HepG2 (cell line): ENCODE measurements around the gene MLST8. TPM values are rescaled to one million over a fixed set of nuclear protein-coding genes. Genes with fewer than 3 reads are reported as not detected.

Source experiments
- ATAC-seq: fragments of 200-7000 bp; cut with Tn5 transposase; 3 replicates; pipeline ENCODE4 v1.9.1; 2020; ENCODE audit warnings: mild to moderate bottlenecking, moderate library complexity
- BruUV-seq: library from RNA; stranded (reverse); fragments of 400-500 nt; replicated peaks from 2 replicates; lab custom pipeline; 2021; lab: Mats Ljungman, UMichigan
- CTCF ChIA-PET: fragments of 300-600 bp; formaldehyde crosslinking; extraction: SDS; loops from one replicate; lab custom pipeline; 2021; ENCODE audit warnings: low total read pairs, inconsistent platforms, low intra/inter-chr PET ratio; lab: Yijun Ruan, JAX
- POLR2A ChIA-PET: fragments of 350-600 bp; sonication (Branson Sonifier 250); formaldehyde crosslinking; loops from one replicate; lab custom pipeline; 2020; ENCODE audit warnings: antibody characterized with exemption, inconsistent platforms; lab: Yijun Ruan, JAX
- DNase-seq: peaks from one replicate; pipeline ENCODE4 v3.0.0-alpha.2; 2015; ENCODE audit warnings: low spot score
- FAIRE-seq: peaks from 3 replicates; lab custom pipeline; 2011; peaks lifted over from hg19 to GRCh38; lab: Jason Lieb, UNC
- H2AFZ ChIP-seq: one replicate; pipeline ENCODE4 v1.6.1; 2011; ENCODE audit warnings: low read length, inconsistent platforms
- H3K27ac ChIP-seq: fragments of 300-600 bp; 3 replicates; pipeline ENCODE4 v1.8.0; 2011; ENCODE audit warnings: mixed run types, mild to moderate bottlenecking, mixed read lengths, low read length, inconsistent platforms; ENCODE audit not compliant: insufficient read depth; ENCODE audit errors: extremely low read length
- H3K27me3 ChIP-seq, 2 experiments: fragments of 200-600 bp in 1 of 2; 2 replicates in 1 of 2; 3 replicates in 1 of 2; pipeline versions ENCODE4 v1.6.0 to v1.8.0; 2011; ENCODE audit warnings: low read length in 2 of 2, mild to moderate bottlenecking in 2 of 2, moderate library complexity in 2 of 2, inconsistent platforms in 1 of 2; ENCODE audit not compliant: insufficient read depth in 2 of 2, control insufficient read depth in 1 of 2
- H3K36me3 ChIP-seq, 2 experiments: fragments of 200-600 bp in 1 of 2; replicated peaks in 1 of 2; 2 replicates in 1 of 2; 3 replicates in 1 of 2; pipeline versions ENCODE4 v1.5.1 to v1.8.0; 2011; ENCODE audit warnings: low read length in 2 of 2, inconsistent platforms in 1 of 2; ENCODE audit not compliant: insufficient read depth in 2 of 2, control insufficient read depth in 1 of 2
- H3K4me1 ChIP-seq: 2 replicates; pipeline ENCODE4 v1.5.1; 2012; ENCODE audit warnings: low read length, inconsistent platforms; ENCODE audit not compliant: insufficient read depth
- H3K4me2 ChIP-seq: 2 replicates; pipeline ENCODE4 v1.6.0; 2011; ENCODE audit warnings: low read depth, low read length, inconsistent platforms
- H3K4me3 ChIP-seq, 3 experiments: fragments of 200-600 bp in 1 of 3; sonication (generic), shearing (Covaris generic) in 1 of 3; replicated peaks in 1 of 3; 2 replicates each; pipeline ENCODE4 v1.5.1; 2011 to 2016; ENCODE audit warnings: low read length in 3 of 3, inconsistent platforms in 2 of 3, low read depth in 2 of 3, mild to moderate bottlenecking in 2 of 3, control low read depth in 1 of 3, mixed read lengths in 1 of 3; ENCODE audit not compliant: insufficient read depth in 1 of 3
- H3K79me2 ChIP-seq: one replicate; pipeline ENCODE4 v1.6.1; 2011; ENCODE audit warnings: low read length, inconsistent platforms; ENCODE audit not compliant: insufficient read depth
- H3K9ac ChIP-seq: 2 replicates; pipeline ENCODE4 v1.6.0; 2011; ENCODE audit warnings: mild to moderate bottlenecking, low read depth, low read length, inconsistent platforms; ENCODE audit not compliant: insufficient read depth
- H3K9me3 ChIP-seq: 2 replicates; pipeline ENCODE4 v1.5.1; 2012; ENCODE audit warnings: mild to moderate bottlenecking, low read length
- H4K20me1 ChIP-seq: 2 replicates; pipeline ENCODE4 v1.6.0; 2011; ENCODE audit warnings: inconsistent platforms, mild to moderate bottlenecking, low read length, moderate library complexity; ENCODE audit not compliant: insufficient read depth
- MYC ChIP-seq: sonication (generic); formaldehyde crosslinking; IDR thresholded peaks from 2 replicates; pipeline ENCODE4 v1.9.0; 2021; ENCODE audit warnings: missing genetic modification reagents, borderline replicate concordance
- NFRKB ChIP-seq: fragments of 450-650 bp; IDR thresholded peaks from 2 replicates; pipeline ENCODE4 v1.6.1; 2017
- NONO ChIP-seq, 2 experiments: fragments of 450-650 bp in 1 of 2; sonication (generic) in 1 of 2; formaldehyde crosslinking in 1 of 2; IDR thresholded peaks in 1 of 2; conservative IDR thresholded peaks in 1 of 2; 2 replicates each; pipeline versions ENCODE4 v1.6.1 to v1.8.0; 2017 to 2022; ENCODE audit warnings: mild to moderate bottlenecking in 1 of 2, missing genetic modification reagents in 1 of 2, moderate library complexity in 1 of 2
- POGZ ChIP-seq: sonication (generic); formaldehyde crosslinking; IDR thresholded peaks from 2 replicates; pipeline ENCODE4 v1.4.0; 2020; ENCODE audit warnings: mild to moderate bottlenecking, missing genetic modification reagents
- PRMT3 ChIP-seq: sonication (generic); formaldehyde crosslinking; IDR thresholded peaks from 2 replicates; pipeline ENCODE4 v1.8.1; 2022; ENCODE audit warnings: low read depth, mild to moderate bottlenecking, moderate library complexity, missing genetic modification reagents, borderline replicate concordance
- SP4 ChIP-seq: sonication (generic); formaldehyde crosslinking; IDR thresholded peaks from 2 replicates; pipeline ENCODE4 v1.8.1; 2023; ENCODE audit warnings: mild to moderate bottlenecking, missing genetic modification reagents
- SRF ChIP-seq: IDR thresholded peaks from 2 replicates; pipeline ENCODE4 v1.6.1; 2011; ENCODE audit warnings: mild to moderate bottlenecking, low read depth, low read length, moderate library complexity
- ZNF235 ChIP-seq: sonication (generic); formaldehyde crosslinking; IDR thresholded peaks from 2 replicates; pipeline ENCODE4 v1.8.1; 2023; ENCODE audit warnings: mild to moderate bottlenecking, missing genetic modification reagents, borderline replicate concordance
- ZNF333 ChIP-seq: sonication (generic); formaldehyde crosslinking; IDR thresholded peaks from 2 replicates; pipeline ENCODE4 v1.4.0; 2020; ENCODE audit warnings: mild to moderate bottlenecking, missing genetic modification reagents, borderline replicate concordance
- ZNF737 ChIP-seq: sonication (generic); formaldehyde crosslinking; IDR thresholded peaks from 2 replicates; pipeline ENCODE4 v1.5.0; 2020; ENCODE audit warnings: missing genetic modification reagents, mild to moderate bottlenecking, borderline replicate concordance
- WGBS: methylation state at CpG from one replicate; pipeline ENCODE4 v1.1.6; 2017; ENCODE audit warnings: low lambda C conversion rate; 5-methylcytosine and 5-hydroxymethylcytosine counted together
- in situ Hi-C: cut with HindIII; loops from 2 replicates; pipeline ENCODE4 v1.10.0; 2017; ENCODE audit warnings: low pct_unique_long_range_greater_than_20kb; ENCODE audit not compliant: extremely low pct_ligation_motif_present
- intact Hi-C: fragments of 100-400 bp; cut with micrococcal nuclease; formaldehyde crosslinking; loops from one replicate; pipeline ENCODE4 v1.10.0; 2022; ENCODE audit not compliant: unreplicated experiment
- polyA plus RNA-seq, 8 experiments: library from polyadenylated mRNA; depleted of rRNA in 3 of 8; stranded (reverse) in 7 of 8; unstranded in 1 of 8; fragments of >200 nt; fragmentation: Illumina TruSeq in 4 of 8; extraction: Trizol in 4 of 8; gene quantifications; 2 replicates each; pipeline versions ENCODE4 v1.2.1 to v1.2.3, GENCODE V29; 2011 to 2016; ENCODE audit warnings: low read depth in 4 of 8, missing spikeins in 1 of 8, mixed read lengths in 1 of 8; ENCODE audit not compliant: insufficient read depth in 1 of 8
- total RNA-seq, 5 experiments: library from RNA; depleted of rRNA; stranded (reverse); fragments of >200 nt; fragmentation: Illumina TruSeq; extraction: Trizol; gene quantifications; 2 replicates each; pipeline ENCODE4 v1.2.3, GENCODE V29; 2016; ENCODE audit warnings: low read depth in 1 of 5
- TF ChIP-seq, protein P1 (sequence below): sonication (generic); formaldehyde crosslinking; IDR thresholded peaks from 2 replicates; pipeline ENCODE4 v1.5.0; 2020; ENCODE audit warnings: mild to moderate bottlenecking, missing genetic modification reagents, borderline replicate concordance
- TF ChIP-seq, protein P2 (sequence below): sonication (generic); formaldehyde crosslinking; IDR thresholded peaks from 2 replicates; pipeline ENCODE4 v1.9.0; 2022; ENCODE audit warnings: missing genetic modification reagents, mild to moderate bottlenecking, borderline replicate concordance
- TF ChIP-seq, protein P3 (sequence below): sonication (generic); formaldehyde crosslinking; IDR thresholded peaks from 2 replicates; pipeline ENCODE4 v1.4.0; 2020; ENCODE audit warnings: missing genetic modification reagents
- TF ChIP-seq, protein P4 (sequence below): IDR thresholded peaks from 2 replicates; pipeline ENCODE4 v1.6.1; 2018; ENCODE audit warnings: missing genetic modification reagents, mild to moderate bottlenecking, missing compliant biosample characterization

The MLST8 gene
- total and polyA plus RNA-seq, 2 of the 13 experiments (the other 11 are each of a cell fraction or from before 2014, with no cell fraction given), result 30.8 to 72.7 TPM

DNA sequence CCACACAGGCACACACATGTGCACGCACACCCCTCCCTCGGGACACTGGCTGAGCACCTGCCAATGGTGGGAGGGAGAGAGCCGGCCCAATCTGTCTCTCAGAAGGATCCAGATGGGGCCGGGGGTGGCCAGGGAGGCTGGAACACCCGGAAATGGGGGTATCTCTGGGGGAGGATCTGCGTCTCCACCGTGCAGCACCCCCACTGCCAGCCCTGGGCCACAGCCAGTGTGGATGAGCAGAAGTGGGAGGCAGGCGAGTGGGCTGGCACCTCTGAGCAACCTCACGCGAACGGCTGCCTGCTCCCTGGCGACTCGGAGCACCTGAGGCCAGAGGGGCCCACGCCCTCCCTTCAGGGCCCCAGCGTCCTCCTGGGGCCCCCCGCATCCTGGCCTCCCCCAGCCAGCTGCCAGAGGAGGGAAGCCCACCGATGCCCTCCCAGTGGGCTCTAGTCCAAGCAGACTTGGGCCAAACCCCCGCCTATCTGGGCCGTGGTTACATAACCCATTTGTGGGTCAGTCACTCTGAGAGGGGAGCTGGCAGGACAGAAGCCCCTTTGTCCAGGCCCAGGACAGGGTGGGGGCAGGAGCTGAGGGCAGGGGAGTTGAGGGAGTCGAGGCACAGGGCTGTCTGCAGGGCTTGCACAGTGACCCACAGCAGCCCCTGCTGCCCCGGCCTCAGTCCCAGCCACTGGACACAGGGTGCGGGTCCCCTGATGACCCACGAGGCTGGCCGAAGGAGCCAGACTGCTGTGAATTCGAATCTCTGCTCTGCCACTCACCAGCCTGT is 14.4 kb upstream of the MLST8 start:
- Histone ChIP-seq H3K4me2 (peak overlapping the region; percentile 61), H3K27me3 (0 out of 5 replicates have a peak, but pooled peaks cover 0 to 5% of the 10 kb centered on the region in 2 experiments), H3K9me3 (no peaks in the 10 kb centered on the region), H3K36me3 (no peaks in the 10 kb centered on the region), H3K4me3 (peak overlapping the region in 1 of 3 experiments; percentile 45; a peak in 2 of 6 replicates), H3K27ac (peak overlapping the region; percentile 48), H3K79me2 (no peaks in the 10 kb centered on the region), H4K20me1 (no peaks in the 10 kb centered on the region), H2AFZ (no peak overlapping the region), H3K9ac (peak overlapping the region; percentile 56), H3K4me1 (peaks cover 52% of the 10 kb centered on the region)
- BruUV-seq, result no TSS peak
- in situ Hi-C loops (no loop called here), intact Hi-C loops (no loop called here)
- WGBS, result 10% methylated on average over 10 of the region's 25 CpGs
- CTCF ChIA-PET, result no interaction called here
- ATAC-seq (no peak; the same call in 1 of the 3 replicates), DNase-seq (peak; percentile 35), FAIRE-seq (no peak)
- POLR2A ChIA-PET, result interaction anchor here (0.8 to 3.5 kb wide), 6 partner anchors 14 to 62 kb away, joined by 3 to 29 read pairs (median 4); partner anchors contain the start of genes ECI1, PGP and TRAF7
- TF ChIP-seq ZNF737 (no peak), NFRKB (no peak), SRF (no peak), MYC (no peak), PRMT3 (CRISPR knock-in tag) (no peak), NONO (IDR thresholded peaks at IDR 0.05) (no peak), NONO (CRISPR knock-in tag; conservative IDR thresholded peaks at IDR 0.05) (0 out of 2 replicates have a peak, but pooled peaks have one; percentile 25), POGZ (0 out of 2 replicates have a peak, but pooled peaks have one; percentile 36), ZNF333 (CRISPR knock-in tag) (0 out of 2 replicates have a peak, but pooled peaks have one; percentile 39), SP4 (0 out of 2 replicates have a peak, but pooled peaks have one; percentile 36), ZNF235 (0 out of 2 replicates have a peak, but pooled peaks have one; percentile 65)
- TF ChIP-seq, protein P1, sequence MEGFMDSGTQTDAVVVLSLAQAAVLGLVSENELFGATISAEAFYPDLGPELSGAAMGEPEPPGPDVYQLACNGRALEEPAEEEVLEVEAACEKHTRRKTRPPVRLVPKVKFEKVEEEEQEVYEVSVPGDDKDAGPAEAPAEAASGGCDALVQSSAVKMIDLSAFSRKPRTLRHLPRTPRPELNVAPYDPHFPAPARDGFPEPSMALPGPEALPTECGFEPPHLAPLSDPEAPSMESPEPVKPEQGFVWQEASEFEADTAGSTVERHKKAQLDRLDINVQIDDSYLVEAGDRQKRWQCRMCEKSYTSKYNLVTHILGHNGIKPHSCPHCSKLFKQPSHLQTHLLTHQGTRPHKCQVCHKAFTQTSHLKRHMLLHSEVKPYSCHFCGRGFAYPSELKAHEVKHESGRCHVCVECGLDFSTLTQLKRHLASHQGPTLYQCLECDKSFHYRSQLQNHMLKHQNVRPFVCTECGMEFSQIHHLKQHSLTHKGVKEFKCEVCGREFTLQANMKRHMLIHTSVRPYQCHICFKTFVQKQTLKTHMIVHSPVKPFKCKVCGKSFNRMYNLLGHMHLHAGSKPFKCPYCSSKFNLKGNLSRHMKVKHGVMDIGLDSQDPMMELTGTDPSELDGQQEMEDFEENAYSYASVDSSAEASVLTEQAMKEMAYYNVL (CRISPR knock-in tag), result 0 out of 2 replicates have a peak, but pooled peaks have one; percentile 19
- TF ChIP-seq, protein P2, sequence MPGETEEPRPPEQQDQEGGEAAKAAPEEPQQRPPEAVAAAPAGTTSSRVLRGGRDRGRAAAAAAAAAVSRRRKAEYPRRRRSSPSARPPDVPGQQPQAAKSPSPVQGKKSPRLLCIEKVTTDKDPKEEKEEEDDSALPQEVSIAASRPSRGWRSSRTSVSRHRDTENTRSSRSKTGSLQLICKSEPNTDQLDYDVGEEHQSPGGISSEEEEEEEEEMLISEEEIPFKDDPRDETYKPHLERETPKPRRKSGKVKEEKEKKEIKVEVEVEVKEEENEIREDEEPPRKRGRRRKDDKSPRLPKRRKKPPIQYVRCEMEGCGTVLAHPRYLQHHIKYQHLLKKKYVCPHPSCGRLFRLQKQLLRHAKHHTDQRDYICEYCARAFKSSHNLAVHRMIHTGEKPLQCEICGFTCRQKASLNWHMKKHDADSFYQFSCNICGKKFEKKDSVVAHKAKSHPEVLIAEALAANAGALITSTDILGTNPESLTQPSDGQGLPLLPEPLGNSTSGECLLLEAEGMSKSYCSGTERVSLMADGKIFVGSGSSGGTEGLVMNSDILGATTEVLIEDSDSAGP (CRISPR knock-in tag), result 0 out of 2 replicates have a peak, but pooled peaks have one; percentile 43
- TF ChIP-seq, protein P3, sequence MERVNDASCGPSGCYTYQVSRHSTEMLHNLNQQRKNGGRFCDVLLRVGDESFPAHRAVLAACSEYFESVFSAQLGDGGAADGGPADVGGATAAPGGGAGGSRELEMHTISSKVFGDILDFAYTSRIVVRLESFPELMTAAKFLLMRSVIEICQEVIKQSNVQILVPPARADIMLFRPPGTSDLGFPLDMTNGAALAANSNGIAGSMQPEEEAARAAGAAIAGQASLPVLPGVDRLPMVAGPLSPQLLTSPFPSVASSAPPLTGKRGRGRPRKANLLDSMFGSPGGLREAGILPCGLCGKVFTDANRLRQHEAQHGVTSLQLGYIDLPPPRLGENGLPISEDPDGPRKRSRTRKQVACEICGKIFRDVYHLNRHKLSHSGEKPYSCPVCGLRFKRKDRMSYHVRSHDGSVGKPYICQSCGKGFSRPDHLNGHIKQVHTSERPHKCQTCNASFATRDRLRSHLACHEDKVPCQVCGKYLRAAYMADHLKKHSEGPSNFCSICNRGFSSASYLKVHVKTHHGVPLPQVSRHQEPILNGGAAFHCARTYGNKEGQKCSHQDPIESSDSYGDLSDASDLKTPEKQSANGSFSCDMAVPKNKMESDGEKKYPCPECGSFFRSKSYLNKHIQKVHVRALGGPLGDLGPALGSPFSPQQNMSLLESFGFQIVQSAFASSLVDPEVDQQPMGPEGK (CRISPR knock-in tag), result peak; percentile 42; the same call in 1 of the 2 replicates
- TF ChIP-seq, protein P4, sequence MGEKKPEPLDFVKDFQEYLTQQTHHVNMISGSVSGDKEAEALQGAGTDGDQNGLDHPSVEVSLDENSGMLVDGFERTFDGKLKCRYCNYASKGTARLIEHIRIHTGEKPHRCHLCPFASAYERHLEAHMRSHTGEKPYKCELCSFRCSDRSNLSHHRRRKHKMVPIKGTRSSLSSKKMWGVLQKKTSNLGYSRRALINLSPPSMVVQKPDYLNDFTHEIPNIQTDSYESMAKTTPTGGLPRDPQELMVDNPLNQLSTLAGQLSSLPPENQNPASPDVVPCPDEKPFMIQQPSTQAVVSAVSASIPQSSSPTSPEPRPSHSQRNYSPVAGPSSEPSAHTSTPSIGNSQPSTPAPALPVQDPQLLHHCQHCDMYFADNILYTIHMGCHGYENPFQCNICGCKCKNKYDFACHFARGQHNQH (CRISPR knock-in tag), result 0 out of 2 replicates have a peak, but pooled peaks have one; percentile 27
